HepG2 (cell line): ENCODE measurements around the gene GAS2. TPM values are rescaled to one million over a fixed set of nuclear protein-coding genes. Genes with fewer than 3 reads are reported as not detected.

Experiments
- ATAC-seq: fragments of 200-7000 bp; cut with Tn5 transposase; 3 replicates; pipeline ENCODE4 v1.9.1; 2020; ENCODE audit warnings: mild to moderate bottlenecking, moderate library complexity
- BruUV-seq: library from RNA; stranded (reverse); fragments of 400-500 nt; replicated peaks from 2 replicates; lab custom pipeline; 2021; lab: Mats Ljungman, UMichigan
- CTCF ChIA-PET: fragments of 300-600 bp; formaldehyde crosslinking; extraction: SDS; loops from one replicate; lab custom pipeline; 2021; ENCODE audit warnings: low total read pairs, inconsistent platforms, low intra/inter-chr PET ratio; lab: Yijun Ruan, JAX
- POLR2A ChIA-PET: fragments of 350-600 bp; sonication (Branson Sonifier 250); formaldehyde crosslinking; loops from one replicate; lab custom pipeline; 2020; ENCODE audit warnings: antibody characterized with exemption, inconsistent platforms; lab: Yijun Ruan, JAX
- DNase-seq: peaks from one replicate; pipeline ENCODE4 v3.0.0-alpha.2; 2015; ENCODE audit warnings: low spot score
- FAIRE-seq: peaks from 3 replicates; lab custom pipeline; 2011; peaks lifted over from hg19 to GRCh38; lab: Jason Lieb, UNC
- H2AFZ ChIP-seq: one replicate; pipeline ENCODE4 v1.6.1; 2011; ENCODE audit warnings: low read length, inconsistent platforms
- H3K27ac ChIP-seq: fragments of 300-600 bp; 3 replicates; pipeline ENCODE4 v1.8.0; 2011; ENCODE audit warnings: mixed run types, mild to moderate bottlenecking, mixed read lengths, low read length, inconsistent platforms; ENCODE audit not compliant: insufficient read depth; ENCODE audit errors: extremely low read length
- H3K27me3 ChIP-seq, 2 experiments: fragments of 200-600 bp in 1 of 2; 2 replicates in 1 of 2; 3 replicates in 1 of 2; pipeline versions ENCODE4 v1.6.0 to v1.8.0; 2011; ENCODE audit warnings: low read length in 2 of 2, mild to moderate bottlenecking in 2 of 2, moderate library complexity in 2 of 2, inconsistent platforms in 1 of 2; ENCODE audit not compliant: insufficient read depth in 2 of 2, control insufficient read depth in 1 of 2
- H3K36me3 ChIP-seq, 2 experiments: fragments of 200-600 bp in 1 of 2; replicated peaks in 1 of 2; 2 replicates in 1 of 2; 3 replicates in 1 of 2; pipeline versions ENCODE4 v1.5.1 to v1.8.0; 2011; ENCODE audit warnings: low read length in 2 of 2, inconsistent platforms in 1 of 2; ENCODE audit not compliant: insufficient read depth in 2 of 2, control insufficient read depth in 1 of 2
- H3K4me1 ChIP-seq: 2 replicates; pipeline ENCODE4 v1.5.1; 2012; ENCODE audit warnings: low read length, inconsistent platforms; ENCODE audit not compliant: insufficient read depth
- H3K4me2 ChIP-seq: 2 replicates; pipeline ENCODE4 v1.6.0; 2011; ENCODE audit warnings: low read depth, low read length, inconsistent platforms
- H3K4me3 ChIP-seq, 3 experiments: fragments of 200-600 bp in 1 of 3; sonication (generic), shearing (Covaris generic) in 1 of 3; replicated peaks in 1 of 3; 2 replicates each; pipeline ENCODE4 v1.5.1; 2011 to 2016; ENCODE audit warnings: low read length in 3 of 3, inconsistent platforms in 2 of 3, low read depth in 2 of 3, mild to moderate bottlenecking in 2 of 3, control low read depth in 1 of 3, mixed read lengths in 1 of 3; ENCODE audit not compliant: insufficient read depth in 1 of 3
- H3K79me2 ChIP-seq: one replicate; pipeline ENCODE4 v1.6.1; 2011; ENCODE audit warnings: low read length, inconsistent platforms; ENCODE audit not compliant: insufficient read depth
- H3K9ac ChIP-seq: 2 replicates; pipeline ENCODE4 v1.6.0; 2011; ENCODE audit warnings: mild to moderate bottlenecking, low read depth, low read length, inconsistent platforms; ENCODE audit not compliant: insufficient read depth
- H3K9me3 ChIP-seq: 2 replicates; pipeline ENCODE4 v1.5.1; 2012; ENCODE audit warnings: mild to moderate bottlenecking, low read length
- H4K20me1 ChIP-seq: 2 replicates; pipeline ENCODE4 v1.6.0; 2011; ENCODE audit warnings: inconsistent platforms, mild to moderate bottlenecking, low read length, moderate library complexity; ENCODE audit not compliant: insufficient read depth
- AKNA ChIP-seq: sonication (generic); formaldehyde crosslinking; IDR thresholded peaks from 2 replicates; pipeline ENCODE4 v1.4.0; 2020; ENCODE audit warnings: missing genetic modification reagents, borderline replicate concordance
- BRD4 ChIP-seq: sonication (generic); formaldehyde crosslinking; IDR thresholded peaks from 2 replicates; pipeline ENCODE4 v1.4.0; 2020; ENCODE audit warnings: missing genetic modification reagents
- ERF ChIP-seq: IDR thresholded peaks from 2 replicates; pipeline ENCODE4 v1.6.1; 2018; ENCODE audit warnings: missing biosample characterization, missing genetic modification reagents
- HOXD1 ChIP-seq: sonication (generic); formaldehyde crosslinking; IDR thresholded peaks from 2 replicates; pipeline ENCODE4 v1.5.0; 2020; ENCODE audit warnings: missing genetic modification reagents
- MZF1 ChIP-seq: sonication (generic); formaldehyde crosslinking; IDR thresholded peaks from 2 replicates; pipeline ENCODE4 v1.8.1; 2023; ENCODE audit warnings: mild to moderate bottlenecking, missing genetic modification reagents, borderline replicate concordance
- NFKB2 ChIP-seq: sonication (generic); formaldehyde crosslinking; IDR thresholded peaks from 2 replicates; pipeline ENCODE4 v1.4.0; 2020; ENCODE audit warnings: missing genetic modification reagents, borderline replicate concordance
- RAD51 ChIP-seq: fragments of 450-650 bp; IDR thresholded peaks from 2 replicates; pipeline ENCODE4 v1.6.1; 2016; ENCODE audit warnings: borderline replicate concordance
- REL ChIP-seq: sonication (generic); formaldehyde crosslinking; conservative IDR thresholded peaks from 2 replicates; pipeline ENCODE4 v1.8.0; 2022; ENCODE audit warnings: mild to moderate bottlenecking, missing genetic modification reagents, moderate library complexity
- TCF12 ChIP-seq, 2 experiments: fragments of 450-650 bp in 1 of 2; sonication (generic) in 1 of 2; formaldehyde crosslinking in 1 of 2; IDR thresholded peaks; 2 replicates each; pipeline versions ENCODE4 v1.6.1 to v1.8.0; 2017 to 2022; ENCODE audit warnings: antibody characterized with exemption in 1 of 2, mild to moderate bottlenecking in 1 of 2, missing genetic modification reagents in 1 of 2, moderate library complexity in 1 of 2
- ZNF792 ChIP-seq: IDR thresholded peaks from 2 replicates; pipeline ENCODE4 v1.6.1; 2016
- ZSCAN20 ChIP-seq: sonication (generic); formaldehyde crosslinking; IDR thresholded peaks from 2 replicates; pipeline ENCODE4 v1.4.0; 2020; ENCODE audit warnings: missing genetic modification reagents, mild to moderate bottlenecking, borderline replicate concordance
- WGBS: methylation state at CpG from one replicate; pipeline ENCODE4 v1.1.6; 2017; ENCODE audit warnings: low lambda C conversion rate; 5-methylcytosine and 5-hydroxymethylcytosine counted together
- in situ Hi-C: cut with HindIII; loops from 2 replicates; pipeline ENCODE4 v1.10.0; 2017; ENCODE audit warnings: low pct_unique_long_range_greater_than_20kb; ENCODE audit not compliant: extremely low pct_ligation_motif_present
- intact Hi-C: fragments of 100-400 bp; cut with micrococcal nuclease; formaldehyde crosslinking; loops from one replicate; pipeline ENCODE4 v1.10.0; 2022; ENCODE audit not compliant: unreplicated experiment
- polyA plus RNA-seq, 8 experiments: library from polyadenylated mRNA; depleted of rRNA in 3 of 8; stranded (reverse) in 7 of 8; unstranded in 1 of 8; fragments of >200 nt; fragmentation: Illumina TruSeq in 4 of 8; extraction: Trizol in 4 of 8; gene quantifications; 2 replicates each; pipeline versions ENCODE4 v1.2.1 to v1.2.3, GENCODE V29; 2011 to 2016; ENCODE audit warnings: low read depth in 4 of 8, missing spikeins in 1 of 8, mixed read lengths in 1 of 8; ENCODE audit not compliant: insufficient read depth in 1 of 8
- total RNA-seq, 5 experiments: library from RNA; depleted of rRNA; stranded (reverse); fragments of >200 nt; fragmentation: Illumina TruSeq; extraction: Trizol; gene quantifications; 2 replicates each; pipeline ENCODE4 v1.2.3, GENCODE V29; 2016; ENCODE audit warnings: low read depth in 1 of 5

GAS2 gene
- total and polyA plus RNA-seq, 2 of the 13 experiments (the other 11 are each of a cell fraction or from before 2014, with no cell fraction given): 26.0 to 85.1 TPM

- WGBS: 93% methylated on average over 2 of the region's 2 CpGs
- H3K9me3 ChIP-seq: peaks cover 5% of the 10 kb centered on the region
- H3K9ac ChIP-seq: no peak overlapping the region
- no peak overlapping the region for H3K27ac ChIP-seq
- FAIRE-seq (no peak), DNase-seq (no peak), ATAC-seq (no peak)
- no peaks in the 10 kb centered on the region for H3K27me3 ChIP-seq
- intact Hi-C loops: no loop called here
- H3K36me3 ChIP-seq: peaks cover 0 to 12% of the 10 kb centered on the region in 2 experiments; a peak in 1 of 5 replicates
- ChIA-PET CTCF (no interaction called here), POLR2A (no interaction called here)
- TF ChIP-seq HOXD1 (CRISPR knock-in tag) (no peak), REL (CRISPR knock-in tag) (no peak), BRD4 (no peak), AKNA (no peak), ZNF792 (CRISPR knock-in tag) (no peak), RAD51 (no peak), ERF (CRISPR knock-in tag) (no peak), MZF1 (CRISPR knock-in tag) (no peak), NFKB2 (CRISPR knock-in tag) (no peak), TCF12 (IDR thresholded peaks at IDR 0.05) (no peak), TCF12 (CRISPR knock-in tag; IDR thresholded peaks at IDR 0.05) (no peak), ZSCAN20 (CRISPR knock-in tag) (no peak)
- no peak overlapping the region for H3K4me3 ChIP-seq
- BruUV-seq: no TSS peak
- peaks cover 7% of the 10 kb centered on the region for H3K4me1 ChIP-seq
- no peak overlapping the region for H2AFZ ChIP-seq
- in situ Hi-C loops: no loop called here
- H3K79me2 ChIP-seq: no peaks in the 10 kb centered on the region
- H4K20me1 ChIP-seq: no peaks in the 10 kb centered on the region
- no peak overlapping the region for H3K4me2 ChIP-seq
Measured at GRCh38 chr11:22807391-22807790, 141.0 kb downstream of the GAS2 start.
